Ammon's horn (tissue), 1 donor: ENCODE measurements around the gene NEK8.
"Not testable (repeated sequence)": the region's sequence is repeated elsewhere in the genome, so short reads cannot be mapped to it uniquely, and the experiment has no call there.

ENCODE experiments used
- DNase-seq: peaks from one replicate; pipeline ENCODE4 v3.0.0-alpha.2; 2016; ENCODE audit warnings: low spot score

The NEK8 gene

DNA sequence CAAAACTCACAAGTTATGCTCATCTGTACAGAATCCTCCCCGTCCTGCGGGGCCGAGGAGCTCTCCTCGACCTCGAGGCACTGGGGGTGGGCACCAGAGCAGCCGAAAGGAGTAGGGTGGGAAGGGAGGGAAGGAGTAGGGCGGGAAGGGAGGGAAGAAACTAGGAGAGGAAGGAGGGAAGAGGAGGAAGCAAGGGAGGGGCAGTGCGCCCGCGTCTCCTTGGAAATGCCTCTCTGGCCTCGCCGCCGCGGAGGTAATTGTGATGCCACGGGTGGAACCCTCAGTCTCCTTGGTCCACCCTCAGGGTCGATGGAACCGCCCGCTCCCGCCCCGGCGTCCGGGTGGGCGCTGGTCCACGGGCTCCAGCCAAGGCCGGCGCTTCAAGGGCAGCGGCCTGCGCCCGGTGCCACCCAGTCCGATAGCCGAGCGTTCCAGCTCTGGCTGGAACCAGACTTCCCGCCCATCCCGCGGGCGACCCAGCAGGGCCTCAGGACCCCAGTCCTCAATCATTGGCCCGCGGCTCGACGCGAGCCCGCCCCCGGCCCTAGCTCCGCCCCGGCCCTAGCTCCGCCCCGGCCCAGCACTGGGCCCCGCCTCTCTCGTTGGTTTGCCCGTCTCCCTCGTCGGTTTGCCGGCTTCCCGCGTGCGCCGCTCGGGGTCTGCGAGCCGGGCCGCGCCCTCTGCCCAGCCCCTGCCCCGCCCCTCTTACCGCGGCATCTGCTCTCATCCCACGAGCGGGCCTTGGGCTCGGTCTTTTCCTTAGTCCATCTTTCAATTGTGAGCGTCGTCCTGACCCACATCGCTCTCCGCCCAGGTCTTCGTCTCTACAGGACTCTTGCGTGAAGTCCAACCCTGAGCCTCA, 17.5 kb upstream of the NEK8 start:
- DNase-seq: peak; percentile 86

DNA sequence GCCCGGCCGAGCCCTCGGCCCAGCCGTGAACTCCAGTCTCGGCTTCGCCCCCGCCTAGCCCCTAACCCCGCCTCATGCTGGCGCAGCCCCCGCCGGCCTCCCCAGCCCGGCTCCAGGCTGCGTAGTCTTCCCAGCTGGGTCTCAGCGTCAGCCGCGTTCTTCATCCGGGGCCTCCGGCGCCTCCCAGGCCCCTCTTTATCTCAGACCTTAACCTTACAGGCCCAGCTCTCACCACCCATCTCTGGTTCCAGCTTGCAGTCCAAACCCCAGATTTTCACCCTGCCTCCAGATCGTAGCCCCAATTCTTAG, 16.9 kb upstream of the NEK8 start, which contains the start of gene PROCA1:
Gene PROCA1 (minus strand): TSS at position 166 of the 309 bp plus-strand sequence. CDS start 228 bp downstream, outside the sequence.
- DNase-seq: no peak

DNA sequence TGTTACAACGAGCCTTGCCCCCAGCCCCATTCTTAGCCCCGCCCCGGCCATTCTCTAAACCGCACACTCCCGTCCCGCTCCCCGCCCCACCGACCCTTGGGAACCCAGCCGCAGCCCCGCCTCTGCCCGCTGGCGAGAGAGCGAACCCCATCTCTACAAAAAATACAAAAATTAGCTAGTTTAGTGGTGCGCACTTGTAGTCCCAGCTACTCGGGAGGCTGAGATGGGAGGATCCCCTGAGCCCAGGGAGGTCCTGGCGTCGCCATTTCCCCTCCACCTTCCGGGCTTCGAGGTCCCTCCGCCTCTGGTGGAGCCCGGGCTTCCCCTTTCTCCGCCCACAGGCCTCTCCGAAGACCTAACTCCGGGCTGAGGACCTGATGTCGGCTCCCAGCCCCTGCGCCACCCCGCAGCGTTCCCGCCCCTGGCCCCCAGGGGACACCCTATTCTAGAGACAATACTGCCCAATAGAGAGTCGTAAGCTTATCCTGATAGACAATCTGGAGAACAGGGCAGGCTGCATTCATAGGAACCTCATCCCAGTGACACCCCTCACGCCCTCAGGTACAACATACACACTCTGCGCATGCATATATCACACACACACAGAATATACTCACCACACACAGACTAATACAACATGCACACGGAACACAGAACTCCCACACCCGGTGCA, 16.4 kb upstream of the NEK8 start:
- DNase-seq: no peak

DNA sequence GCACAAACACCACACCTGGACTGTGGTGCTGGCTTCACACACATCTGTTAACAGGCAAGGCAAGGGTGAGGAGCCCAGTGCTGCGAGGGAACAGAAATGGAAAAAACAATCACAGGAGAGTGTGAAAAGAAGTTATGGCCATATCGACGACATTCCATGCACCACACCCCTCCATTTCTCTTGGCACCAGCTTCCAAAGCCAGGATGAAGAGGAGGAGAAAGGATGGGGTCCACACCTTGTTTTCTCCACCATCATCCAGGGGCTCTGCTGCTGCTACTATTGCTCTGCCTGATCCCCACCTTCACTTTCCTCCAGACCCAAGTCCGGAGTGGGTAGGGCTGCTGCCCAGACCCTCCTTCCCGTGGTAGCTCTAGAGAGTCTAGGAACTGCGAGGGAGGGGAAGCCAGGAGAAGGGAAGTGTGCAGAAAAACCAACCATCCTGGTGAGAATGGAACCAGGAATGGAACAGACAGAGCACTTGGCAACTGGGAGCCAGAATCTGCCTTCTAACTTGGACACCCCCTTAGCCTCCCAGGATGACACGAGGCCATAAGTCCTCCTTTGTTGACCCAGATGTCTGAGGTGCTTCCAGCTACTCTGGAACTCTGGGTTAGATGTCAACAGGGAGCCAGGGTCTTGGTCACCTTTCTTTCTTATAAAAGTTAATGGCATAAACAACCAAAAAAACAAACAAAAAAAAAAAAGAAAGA, 15.7 kb upstream of the NEK8 start:
- no peak for DNase-seq

DNA sequence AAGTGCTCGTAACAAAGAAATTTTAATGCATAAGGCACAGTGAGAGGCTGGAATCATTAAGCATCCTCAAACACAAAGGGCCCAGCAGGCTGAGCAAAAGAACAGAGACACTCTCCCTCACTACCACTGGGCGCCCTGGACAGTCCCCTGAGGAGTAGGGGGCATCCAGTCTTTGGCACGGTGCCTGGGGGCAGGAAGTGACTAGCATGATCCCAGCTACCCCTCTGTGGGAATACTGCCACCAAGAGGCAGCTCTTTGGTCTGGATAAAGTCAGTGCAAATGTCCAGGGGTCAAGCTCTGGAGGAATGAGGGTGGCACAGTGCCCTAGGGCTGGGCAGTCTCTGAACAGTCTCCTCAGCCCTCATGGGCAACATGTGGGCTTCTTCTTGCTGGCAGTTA, 14.3 kb upstream of the NEK8 start:
- DNase-seq: no peak

DNA sequence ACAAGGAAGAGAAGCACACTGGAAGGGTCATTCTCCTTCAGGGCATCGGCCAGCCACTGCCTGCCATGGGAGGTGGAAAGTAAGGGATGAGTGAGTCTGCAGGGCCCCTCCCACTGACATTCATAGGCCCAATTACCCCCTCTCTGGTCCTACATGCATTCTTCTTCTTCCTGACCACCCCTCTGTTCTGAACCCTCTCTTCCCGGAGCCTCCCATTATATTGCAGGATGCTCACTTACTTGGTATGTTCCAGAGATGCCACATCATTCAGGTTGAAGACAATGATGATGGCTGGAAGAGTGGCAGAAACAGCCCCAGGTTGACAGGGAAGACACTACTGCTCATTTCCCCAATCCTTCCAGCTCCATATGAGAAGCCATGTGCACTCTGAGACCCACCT, 13.4 kb upstream of the NEK8 start:
- DNase-seq: no peak

DNA sequence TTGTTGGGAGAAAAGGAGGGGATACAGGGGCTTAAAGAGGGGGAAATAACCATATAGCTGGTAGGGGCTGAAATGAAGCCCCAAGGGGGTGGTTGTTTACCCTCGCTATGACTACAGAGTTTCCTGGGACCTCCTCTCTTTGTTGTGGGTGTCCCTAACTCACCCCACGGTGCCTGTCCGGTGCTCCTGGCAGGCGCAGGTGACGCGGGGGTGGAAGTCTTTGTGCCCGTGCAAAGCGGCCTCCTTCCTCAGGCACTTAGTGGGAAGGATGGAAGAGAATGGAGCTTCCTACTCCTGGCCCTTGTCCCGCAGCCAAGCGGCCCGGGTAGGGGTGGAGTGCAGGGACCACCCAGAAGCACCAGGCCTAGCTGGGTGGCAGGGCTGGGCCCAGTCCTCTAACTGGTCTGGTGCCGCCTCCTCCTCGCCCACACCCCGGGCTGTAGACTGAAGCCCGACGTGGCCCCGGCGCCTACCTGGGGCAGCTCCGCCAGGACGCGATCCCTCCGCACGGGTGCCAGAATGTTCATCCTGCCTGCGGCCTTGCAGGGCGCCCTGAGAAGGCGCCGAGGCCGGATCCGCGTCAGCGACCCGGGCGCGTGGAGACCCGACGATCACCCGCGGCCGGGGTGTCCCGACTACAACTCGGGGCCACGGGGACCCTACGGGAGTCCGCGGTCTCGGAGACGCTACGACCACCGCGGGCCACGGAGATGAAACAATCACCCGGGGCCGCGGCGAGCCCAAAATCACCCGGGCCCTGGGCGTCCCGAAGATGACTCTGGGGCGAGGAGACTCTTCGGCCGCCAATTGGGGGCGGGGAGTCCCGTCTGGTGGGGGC, 11.6 kb upstream of the NEK8 start:
- no peak for DNase-seq

DNA sequence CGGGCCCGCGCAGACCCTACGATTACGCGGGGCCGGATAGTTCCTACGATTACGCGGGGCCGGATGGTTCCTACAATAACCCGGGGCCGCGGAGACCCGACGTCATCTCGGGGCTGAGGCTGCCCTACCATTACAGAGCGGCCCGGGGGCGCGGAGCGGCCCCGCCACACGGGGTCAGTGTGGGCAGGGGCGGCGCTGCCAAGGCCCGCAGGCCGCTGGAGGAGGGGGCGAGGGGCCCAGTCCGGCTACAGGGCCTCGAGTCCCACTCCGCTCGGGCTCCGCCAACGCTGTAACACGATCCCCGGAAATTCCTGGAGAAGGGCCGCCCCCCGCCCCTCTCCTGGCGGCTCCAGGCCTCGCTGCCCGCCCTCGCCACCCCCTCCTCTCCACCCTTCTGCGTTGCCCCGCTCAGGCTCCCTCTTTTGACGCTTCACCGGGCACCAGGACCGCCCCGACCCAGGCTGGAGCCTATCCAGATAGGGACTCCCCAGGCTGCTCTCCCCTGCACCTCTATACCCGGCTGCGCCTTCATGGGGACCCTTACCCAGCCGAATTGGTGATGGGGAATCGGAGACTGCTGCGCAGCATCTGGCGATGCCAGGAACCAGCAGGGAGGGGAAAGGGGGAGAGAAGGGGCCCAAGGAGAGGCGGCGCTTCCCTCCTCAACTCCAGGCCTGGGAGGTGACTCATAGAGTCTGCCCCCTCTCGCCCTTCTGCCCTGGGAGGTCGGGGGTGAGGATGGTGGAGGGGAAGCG, 10.8 kb upstream of the NEK8 start, which contains the start of gene RAB34:
Gene RAB34 (minus strand): TSS at position 291 of the 755 bp plus-strand sequence. CDS start 602 bp downstream, outside the sequence.
- DNase-seq: no peak

DNA sequence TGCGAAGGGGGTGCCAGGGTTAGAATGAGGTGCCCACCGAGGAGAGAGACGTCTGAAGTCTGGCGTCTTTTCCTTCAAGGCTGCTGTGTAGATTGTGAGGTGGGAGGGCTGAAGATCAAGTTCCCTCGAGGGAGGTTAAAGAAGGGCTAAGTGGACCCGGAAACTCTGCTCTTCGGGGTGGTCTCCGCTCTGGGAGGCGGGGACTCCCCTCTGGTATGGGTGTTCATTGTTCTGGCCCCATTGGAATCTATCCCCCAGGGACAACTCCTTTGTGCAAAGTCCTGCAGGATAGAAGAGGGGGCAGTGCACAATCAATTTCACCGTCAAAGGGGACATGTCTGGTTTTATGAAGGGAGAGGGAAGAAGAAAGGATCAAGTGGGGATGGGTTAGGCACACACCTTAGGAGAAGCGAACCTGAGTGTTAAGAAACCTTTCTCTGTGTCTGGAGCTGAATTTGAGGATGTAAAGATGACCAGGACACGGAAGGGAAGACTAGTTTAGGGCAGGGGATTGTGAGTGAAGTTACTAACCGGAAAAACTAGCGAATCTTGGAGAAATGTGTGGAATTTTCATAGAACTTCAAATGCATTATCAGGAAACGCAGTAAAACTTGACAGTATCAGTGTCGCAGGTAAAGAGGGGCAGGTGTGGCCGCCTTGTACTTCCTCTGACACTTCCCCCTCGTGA, 10.1 kb upstream of the NEK8 start:
- no peak for DNase-seq

DNA sequence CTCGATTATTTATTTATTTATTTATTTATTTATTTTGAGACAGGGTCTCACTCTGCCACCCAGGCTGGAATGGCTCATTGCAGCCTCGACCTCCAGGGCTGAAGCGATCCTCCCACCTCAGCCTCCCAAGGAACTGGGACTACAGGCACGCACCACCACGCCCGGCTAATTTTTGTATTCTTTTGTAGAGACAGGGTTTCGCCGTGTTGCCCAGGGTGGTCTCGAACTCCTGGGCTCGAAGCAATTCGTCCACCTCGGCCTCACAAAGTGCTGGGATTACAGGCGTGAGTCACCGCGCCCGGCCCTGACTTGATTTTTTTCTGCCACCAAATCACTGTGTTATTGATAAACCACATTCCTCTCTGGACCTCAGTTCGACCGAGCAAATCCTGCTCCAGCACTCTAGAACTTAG, 9.6 kb upstream of the NEK8 start:
- DNase-seq: no peak

DNA sequence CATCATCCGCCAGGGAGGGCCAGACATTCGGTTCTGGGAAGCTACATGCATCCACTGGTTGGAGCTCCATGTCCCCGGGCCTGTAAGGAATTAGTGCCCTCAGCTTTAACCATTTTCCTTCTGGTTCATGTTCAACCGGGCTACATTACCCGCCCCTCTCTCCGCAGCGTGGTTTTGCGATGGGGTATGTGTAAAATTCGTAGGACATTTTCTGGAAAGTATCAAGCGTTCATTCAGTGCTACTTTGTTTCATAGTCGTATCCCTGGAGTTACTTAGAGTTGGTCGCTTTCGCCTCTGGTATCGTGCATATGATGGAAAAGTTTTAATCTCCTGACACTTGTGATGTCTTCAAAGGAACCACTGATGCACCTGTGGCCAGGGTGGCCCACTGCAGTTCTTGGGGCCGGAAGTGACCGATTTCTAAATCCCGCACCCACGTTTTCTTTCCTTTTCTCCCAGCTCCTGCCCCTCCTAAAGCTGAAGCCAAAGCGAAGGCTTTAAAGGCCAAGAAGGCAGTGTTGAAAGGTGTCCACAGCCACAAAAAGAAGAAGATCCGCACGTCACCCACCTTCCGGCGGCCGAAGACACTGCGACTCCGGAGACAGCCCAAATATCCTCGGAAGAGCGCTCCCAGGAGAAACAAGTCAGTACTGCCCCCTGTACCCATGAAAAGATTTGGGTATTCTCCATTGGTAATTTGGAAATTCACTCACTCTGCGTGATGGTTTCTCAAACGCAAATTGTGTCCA, 8.2 kb upstream of the NEK8 start:
- no peak for DNase-seq

DNA sequence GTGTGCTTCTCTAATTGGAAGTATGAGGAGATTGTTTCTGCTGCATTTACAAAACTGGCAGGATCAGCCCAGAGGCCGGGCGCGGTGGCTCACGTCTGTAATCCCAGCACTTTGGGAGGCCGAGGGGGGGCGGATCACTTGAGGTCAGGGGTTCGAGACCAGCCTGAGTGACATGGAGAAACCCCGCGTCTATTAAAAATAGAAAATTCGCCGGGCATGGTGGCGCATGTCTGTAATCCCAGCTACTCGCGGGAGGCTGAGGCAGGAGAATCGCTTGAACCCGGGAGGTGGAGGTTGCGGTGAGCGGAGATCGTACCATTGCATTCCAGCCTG, 7.6 kb upstream of the NEK8 start:
- not testable (repeated sequence) for DNase-seq

DNA sequence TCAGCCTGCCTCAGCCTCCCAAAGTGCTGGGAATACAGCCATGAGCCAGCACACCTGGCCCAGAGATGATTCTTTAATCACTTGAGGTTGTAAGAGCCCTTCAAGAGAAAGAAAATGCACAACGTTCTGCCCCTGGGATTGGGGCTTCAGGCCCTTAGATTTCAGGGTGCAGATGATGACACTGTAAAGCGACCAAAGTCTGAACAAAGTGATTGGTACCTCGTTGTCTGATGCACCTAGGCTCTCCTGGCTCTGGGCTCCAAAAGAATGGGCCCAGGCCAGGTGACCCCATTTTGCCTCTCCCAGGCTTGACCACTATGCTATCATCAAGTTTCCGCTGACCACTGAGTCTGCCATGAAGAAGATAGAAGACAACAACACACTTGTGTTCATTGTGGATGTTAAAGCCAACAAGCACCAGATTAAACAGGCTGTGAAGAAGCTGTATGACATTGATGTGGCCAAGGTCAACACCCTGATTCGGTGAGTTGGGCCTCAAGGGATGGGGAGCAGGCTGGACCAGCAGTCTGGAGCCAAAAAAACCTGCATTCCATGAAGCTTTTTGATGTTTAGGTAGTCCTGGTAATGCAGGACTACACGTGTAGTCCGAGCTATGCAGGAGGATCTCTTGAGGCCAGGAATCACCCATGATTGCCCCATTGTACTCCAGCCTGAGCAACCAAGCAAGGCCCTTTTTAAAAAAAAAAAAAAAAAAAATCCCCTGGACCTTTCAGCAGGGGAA, 6.0 kb upstream of the NEK8 start:
- DNase-seq: no peak

DNA sequence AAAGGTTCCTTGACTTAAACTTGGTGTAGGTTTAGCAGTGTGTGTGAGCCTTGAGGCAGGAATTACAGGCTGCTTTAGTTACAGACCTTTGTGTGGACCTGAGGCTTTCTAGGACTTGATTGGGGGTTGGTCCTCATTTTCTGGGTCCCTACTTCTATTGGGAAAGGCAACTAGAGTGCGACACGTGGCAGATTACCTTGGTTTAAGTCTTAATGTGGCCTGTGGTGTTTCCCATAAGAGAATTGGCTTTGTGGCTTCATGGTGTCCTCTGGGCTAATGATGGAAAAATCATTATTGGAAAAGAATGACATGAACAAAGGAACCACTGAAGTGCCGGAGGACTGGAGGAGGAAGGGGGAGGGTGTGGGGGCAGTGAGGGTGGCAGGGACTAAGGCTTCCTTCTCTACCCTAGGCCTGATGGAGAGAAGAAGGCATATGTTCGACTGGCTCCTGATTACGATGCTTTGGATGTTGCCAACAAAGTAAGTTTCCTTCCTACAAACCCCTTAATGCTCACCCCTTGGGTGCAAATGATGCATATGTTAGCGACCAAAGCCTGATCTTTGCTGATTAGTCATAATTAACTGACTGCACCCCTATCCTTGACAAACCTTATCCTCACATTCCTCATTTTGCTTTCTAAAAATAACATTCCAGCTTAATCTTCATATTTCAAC, 5.3 kb upstream of the NEK8 start:
- no peak for DNase-seq

DNA sequence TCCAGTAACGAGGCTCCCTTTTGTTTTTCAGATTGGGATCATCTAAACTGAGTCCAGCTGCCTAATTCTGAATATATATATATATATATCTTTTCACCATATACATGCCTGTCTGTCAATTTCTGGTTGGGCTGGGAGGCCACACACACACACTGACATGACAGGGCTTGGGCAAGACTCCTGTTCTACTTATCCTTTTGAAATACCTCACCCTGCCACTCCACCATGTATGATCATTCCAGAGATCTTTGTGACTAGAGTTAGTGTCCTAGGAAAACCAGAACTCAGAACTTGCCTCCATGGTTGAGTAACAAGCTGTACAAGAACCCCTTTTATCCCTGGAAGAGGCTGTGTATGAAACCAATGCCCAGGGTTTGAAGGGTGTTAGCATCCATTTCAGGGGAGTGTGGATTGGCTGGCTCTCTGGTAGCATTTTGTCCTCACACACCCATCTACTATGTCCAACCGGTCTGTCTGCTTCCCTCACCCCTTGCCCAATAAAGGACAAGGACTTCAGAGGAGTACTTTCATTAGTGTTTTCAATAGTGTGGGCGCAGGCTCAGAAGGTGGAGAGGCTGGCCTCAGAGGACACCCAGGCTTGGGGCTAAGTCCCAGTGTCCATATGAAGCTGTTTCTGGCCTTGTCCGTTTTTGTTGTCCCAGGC, 4.6 kb upstream of the NEK8 start:
- not testable (repeated sequence) for DNase-seq

DNA sequence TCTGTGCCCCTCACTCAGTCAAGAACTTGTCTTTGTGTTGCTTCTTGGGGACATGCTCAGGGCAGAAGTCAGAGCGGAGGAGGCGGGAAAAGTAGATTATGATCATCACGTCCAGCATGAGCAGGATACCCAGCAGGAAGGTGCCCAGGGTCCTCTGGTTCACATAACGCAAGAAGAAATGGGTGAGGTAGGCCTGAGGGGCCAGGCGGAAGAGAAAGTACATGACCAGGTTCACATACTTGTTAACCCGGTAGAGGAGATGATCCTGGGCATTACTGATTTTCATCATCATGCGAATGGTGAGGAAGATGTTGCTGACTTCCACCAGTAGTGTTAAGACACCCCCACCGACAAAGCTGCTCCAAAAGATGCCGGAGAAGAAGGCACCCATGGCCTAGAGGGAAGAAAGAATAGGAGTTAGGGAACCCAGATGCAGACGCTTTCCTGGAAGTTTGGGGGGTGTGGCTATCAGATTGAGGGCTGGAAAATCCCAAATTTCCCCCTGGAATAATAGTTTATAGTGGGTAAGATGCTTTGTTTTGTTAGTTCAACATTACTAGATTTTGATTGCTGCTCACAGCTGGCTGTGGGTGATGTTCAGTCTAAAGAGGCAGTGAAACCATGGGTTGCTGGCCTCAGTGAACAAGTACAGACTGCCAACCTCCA, 4.0 kb upstream of the NEK8 start:
- DNase-seq: no peak

DNA sequence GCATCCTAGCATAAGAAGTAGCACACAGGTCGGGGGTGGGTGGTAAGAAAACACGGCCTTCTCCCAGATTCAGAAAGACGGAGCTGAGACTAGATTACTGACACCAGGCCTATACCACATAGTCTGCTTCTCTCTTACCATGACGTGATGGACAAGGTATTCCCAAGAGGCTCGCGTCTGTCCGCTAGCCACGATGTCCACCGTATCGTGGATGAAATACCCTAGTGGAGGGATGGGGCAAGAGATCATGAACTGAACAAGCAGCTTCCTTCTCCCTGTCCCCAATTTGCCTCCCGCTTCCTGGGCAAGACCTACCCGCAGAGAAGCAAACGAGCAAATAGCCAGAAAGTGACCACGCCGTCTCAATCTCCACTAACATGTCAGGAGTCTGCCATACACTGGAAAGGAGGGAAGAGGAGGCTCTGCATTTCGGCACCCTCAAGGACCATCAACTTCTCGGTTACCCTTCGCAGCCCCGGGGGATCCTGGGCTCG, 3.4 kb upstream of the NEK8 start:
- DNase-seq: no peak
